ENCODE measurements around the gene PRKAG3.

PRKAG3 gene

DNA sequence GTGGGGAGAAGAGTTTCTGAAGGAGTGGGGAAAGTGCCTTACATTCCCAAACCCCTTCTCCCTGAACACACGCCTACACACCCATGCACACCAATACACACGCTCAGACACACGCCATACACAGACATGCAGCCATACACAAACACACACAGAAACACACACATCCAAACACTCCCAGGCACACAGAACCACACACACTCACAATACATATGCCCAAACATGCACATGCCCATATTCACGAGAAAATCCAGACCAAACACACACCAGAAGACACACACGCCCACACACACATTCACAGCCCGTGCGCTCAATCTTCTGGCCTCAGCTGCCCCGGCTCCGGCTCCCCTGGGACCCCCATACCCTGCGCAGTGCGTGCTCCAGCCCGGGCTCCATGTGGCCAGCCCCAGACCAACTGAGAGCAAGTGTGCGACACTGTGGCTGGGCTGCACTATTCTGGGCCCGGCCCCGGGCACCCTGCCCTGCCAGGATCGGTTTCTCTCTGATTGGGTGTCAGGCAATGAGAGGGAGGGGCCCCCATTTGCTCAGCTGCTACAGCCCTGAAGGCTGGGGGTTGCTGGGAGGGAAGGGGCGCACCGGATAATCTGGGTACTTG is at the start of gene PRKAG3:
PRKAG3 (minus strand) TSS at position 426 of the 613 bp plus-strand sequence.
- DNase-seq, result no peak

DNA sequence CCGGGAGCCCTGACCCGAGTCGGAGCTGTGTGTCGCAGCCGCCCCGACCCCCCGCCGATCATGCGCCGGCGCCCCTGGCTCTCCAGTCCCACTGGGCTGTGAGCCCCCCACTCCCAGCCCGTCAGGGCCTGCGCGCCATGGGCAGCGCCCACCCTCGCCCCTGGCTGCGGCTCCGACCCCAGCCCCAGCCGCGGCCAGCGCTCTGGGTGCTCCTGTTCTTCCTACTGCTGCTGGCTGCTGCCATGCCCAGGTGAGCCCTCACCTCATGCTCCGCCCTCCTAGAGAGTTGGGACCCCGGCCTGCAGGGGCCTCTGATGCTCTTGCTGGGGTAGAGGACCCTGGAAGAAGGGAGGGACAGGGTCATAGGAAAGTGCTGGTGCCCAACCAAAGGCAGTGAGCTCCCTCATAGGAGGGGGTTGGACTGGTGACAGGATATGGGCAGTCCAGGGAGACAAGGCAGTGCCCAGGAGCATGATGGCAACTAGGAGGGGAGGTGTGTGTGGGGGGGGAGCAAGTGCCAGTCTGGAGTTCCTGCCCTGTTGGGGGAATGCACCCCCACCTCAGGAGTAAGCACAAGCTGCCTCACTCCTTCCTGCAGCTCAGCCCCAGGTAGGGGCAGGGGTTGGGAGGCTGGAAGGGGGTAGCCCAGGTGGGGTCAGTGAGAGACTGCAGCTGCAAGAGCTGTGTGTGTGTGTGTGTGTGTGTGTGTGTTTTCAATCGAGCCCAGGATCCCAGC is 49.4 kb upstream of the PRKAG3 start:
- peak; percentile 20 for DNase-seq

DNA sequence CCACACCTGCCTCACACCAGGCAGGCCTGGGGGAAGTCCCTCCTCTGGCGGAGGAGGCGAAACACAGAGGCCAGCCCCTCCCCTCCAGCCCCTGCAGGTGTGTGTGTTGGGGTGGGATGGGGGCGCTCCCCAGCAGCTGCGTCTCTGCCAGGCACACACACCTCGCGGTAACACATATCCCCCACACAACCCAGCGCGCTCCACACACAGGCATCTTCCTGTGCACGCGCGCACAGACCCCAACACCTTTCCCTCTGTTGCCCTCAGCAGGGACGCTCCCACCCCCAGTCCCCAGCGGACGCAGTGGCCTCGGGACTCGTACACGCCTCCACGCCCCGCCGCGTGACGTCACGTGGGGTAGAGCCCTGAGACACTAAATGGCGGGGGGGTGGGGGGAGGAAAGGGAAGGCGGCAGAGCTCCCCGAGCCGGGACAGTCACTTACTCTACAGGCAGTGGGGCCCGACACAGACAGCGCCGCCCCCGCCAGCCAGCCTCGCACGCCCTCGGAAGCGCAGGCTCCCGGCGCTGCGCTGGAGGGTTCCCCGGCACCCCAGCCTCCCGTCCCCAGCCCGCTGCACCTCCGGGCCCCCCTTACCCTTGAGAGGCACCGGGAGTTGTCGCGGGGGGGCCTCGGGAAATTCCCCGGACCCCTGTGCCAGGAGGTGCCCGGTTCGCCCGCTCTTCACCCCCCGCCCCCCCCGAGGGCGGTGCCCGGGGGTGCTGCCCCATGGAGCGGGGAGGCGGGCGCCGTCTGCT is 48.7 kb upstream of the PRKAG3 start, which contains the start of gene WNT10A:
WNT10A (plus strand) TSS at position 751 of the 757 bp plus-strand sequence. CDS start 144 bp downstream, outside the sequence.
- peak; percentile 65 for DNase-seq

DNA sequence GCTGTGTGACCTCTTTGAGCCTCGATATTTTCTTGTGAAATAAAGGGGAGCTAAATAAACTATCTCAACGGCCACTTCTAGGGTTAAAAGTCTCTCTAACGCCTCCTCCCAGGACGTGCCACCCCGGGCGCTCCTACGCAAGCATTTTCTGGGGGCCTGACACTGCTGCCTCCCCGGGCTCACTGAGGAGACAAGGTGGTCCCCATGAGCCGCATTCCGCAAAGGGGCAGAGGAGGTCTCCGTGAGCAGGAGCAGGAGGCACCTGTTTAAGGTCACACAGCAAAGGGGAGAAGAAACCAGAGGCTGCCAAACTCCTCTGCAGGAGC is 48.1 kb upstream of the PRKAG3 start:
- DNase-seq, result no peak

DNA sequence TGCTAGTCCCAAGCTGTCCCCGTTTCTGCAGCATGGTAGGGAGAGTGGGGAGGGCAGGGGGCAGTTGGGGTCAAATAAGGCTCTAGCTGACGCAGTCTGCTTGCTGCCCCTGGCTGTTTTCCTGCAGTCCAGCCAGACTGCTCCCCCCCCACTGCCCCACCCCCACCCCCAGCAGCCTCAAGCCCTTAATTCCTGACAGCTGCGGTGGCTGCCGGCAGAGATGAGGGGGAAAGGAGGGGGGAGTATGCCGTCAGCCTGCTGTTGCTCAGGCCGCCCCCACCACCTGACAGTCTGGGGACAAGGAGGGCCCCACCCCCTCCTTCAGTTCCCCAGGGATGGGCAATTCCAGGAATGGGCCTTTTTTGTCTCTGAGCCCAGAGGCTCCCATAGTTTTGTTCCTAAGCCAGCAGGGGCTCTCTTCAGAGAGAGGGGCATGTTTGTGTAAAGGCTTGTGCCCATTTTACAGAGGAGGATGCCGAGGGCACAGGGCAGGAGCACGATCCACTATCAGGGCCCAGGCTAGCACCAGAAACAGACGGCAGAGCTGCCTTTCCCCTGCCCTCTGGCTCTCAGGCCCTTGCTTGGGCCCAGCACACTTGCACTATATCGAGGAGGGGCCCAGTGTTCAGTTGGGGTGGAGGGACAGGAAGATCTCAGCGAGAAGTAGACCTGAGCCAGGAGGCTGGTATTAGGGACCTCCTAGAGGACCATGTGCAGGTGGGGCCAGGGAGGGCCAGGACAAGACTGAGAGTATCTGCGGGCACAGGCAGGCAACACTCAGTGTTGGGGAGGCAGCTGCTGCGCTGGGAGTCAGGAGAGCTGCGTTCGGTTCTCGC is 47.5 kb upstream of the PRKAG3 start:
- no peak for DNase-seq

DNA sequence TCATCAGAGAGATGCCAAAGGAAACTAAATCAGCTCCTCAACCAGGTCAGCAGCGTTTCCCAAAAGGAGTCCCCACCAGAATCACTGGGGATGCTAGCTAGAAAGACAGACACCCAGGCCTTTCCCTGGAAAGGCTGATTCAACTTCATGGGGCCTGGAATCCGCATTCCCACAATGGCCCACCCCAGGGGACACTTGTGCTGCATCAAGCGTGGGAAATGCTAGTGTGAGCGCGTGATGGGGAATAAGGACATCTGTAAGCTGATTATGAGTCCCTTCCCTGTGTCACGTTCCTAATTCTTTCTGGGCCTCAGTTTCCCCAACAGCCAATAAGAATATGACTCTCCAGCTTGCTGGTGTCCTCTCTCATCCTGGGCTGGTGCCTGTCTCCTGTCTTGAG is 46.9 kb upstream of the PRKAG3 start:
- DNase-seq, result no peak

DNA sequence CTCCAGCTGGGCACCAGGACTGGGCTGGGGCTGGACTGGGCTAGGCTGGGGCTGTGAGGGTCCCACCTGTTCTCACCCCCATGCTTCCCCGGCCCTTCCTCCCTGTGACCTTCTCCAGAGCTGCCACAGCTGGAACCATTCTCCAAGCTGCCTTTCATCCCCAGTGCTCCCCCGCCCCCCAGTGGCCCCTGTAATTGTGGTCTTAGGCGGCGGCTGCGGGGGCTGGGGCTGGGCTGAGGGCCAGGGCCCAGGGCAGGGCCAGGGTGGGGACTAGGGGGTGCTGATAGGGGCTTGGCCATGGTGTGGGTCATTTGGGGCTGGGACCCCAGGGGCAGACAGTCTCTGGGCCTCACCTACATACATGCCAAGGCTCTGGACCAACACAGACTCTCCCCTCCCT is 46.3 kb upstream of the PRKAG3 start:
- DNase-seq, result no peak

DNA sequence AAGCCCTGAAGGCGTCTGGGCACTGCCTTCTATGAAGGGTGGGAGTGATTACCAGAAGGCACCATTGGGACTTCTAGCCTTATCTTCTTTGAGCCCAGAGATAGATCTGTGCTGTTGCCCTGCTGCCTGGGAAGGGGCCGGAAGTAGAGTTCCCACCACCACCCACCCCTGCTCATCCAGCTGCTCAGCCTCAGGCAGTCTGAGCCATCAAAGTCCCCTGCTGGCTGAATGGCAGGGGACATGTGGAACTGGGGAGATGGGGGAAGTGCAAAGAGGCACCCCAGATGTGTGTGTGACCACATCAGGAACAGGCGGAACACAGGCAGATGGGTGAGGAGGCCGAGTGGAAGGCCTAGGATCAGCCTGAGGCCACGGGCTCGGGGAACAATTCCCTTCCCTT is 45.7 kb upstream of the PRKAG3 start:
- no peak for DNase-seq

DNA sequence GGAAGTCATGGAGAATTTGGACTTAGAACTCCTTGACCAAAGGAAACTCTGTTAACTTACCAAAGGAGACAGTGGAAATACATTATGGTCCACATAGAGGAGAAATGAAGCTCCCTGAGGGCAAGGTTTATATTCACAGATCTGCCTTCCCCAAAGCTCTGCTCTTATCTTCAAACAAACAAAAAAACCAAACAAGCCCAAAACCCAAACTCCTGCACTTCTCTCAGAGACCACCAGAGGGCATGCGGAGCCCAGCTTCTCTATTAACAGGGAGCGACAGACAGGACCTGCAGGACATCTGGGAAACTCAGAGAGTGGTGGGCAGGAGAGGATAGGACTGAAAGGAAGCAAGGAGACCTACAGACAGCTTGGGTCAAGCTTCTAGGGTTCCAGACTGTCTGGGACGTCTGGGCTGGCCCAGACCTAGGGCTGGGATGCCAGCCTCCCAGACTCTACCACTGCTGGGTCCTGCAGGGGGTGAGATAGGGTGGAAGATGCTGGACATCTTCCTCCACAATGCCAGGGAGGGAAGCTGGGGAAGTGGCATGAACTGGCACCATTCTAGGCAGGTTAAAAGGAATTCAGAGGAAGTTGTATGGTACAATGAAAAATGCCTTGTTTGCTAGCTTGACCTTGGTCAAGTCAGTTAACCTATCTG is 45.1 kb upstream of the PRKAG3 start:
- DNase-seq, result peak; percentile 81

DNA sequence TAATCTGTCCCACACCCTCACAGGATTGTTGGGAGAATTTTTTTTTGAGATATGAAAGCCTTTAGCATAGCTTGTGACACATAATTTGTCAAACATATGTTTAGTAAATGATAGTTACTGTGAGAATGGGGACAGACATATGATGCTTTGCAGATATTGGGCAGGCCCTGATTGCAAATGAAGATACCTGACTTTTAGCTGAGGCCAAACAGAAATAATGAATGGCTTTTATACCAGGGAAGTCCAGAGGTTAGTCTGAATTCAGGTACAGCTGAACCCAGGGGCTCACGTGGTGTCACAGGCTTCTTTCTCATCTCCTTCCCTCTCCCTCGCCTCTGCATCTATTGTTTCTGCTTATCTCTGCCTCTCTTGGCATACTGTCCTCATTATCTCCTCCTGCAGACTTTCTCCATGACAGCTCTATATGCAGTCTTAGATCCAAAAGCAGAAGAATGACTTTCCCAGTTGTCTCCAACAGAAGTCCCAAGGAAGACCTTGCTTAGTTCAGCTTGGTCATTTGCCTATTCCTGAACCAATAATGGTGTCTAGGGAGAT is 44.2 kb upstream of the PRKAG3 start:
- DNase-seq, result no peak

DNA sequence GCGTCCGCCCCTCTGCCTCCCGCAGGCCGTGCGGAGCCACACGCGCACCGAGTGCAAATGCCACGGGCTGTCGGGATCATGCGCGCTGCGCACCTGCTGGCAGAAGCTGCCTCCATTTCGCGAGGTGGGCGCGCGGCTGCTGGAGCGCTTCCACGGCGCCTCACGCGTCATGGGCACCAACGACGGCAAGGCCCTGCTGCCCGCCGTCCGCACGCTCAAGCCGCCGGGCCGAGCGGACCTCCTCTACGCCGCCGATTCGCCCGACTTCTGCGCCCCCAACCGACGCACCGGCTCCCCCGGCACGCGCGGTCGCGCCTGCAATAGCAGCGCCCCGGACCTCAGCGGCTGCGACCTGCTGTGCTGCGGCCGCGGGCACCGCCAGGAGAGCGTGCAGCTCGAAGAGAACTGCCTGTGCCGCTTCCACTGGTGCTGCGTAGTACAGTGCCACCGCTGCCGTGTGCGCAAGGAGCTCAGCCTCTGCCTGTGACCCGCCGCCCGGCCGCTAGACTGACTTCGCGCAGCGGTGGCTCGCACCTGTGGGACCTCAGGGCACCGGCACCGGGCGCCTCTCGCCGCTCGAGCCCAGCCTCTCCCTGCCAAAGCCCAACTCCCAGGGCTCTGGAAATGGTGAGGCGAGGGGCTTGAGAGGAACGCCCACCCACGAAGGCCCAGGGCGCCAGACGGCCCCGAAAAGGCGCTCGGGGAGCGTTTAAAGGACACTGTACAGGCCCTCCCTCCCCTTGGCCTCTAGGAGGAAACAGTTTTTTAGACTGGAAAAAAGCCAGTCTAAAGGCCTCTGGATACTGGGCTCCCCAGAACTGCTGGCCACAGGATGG is 42.0 kb upstream of the PRKAG3 start:
- peak; percentile 65 for DNase-seq

DNA sequence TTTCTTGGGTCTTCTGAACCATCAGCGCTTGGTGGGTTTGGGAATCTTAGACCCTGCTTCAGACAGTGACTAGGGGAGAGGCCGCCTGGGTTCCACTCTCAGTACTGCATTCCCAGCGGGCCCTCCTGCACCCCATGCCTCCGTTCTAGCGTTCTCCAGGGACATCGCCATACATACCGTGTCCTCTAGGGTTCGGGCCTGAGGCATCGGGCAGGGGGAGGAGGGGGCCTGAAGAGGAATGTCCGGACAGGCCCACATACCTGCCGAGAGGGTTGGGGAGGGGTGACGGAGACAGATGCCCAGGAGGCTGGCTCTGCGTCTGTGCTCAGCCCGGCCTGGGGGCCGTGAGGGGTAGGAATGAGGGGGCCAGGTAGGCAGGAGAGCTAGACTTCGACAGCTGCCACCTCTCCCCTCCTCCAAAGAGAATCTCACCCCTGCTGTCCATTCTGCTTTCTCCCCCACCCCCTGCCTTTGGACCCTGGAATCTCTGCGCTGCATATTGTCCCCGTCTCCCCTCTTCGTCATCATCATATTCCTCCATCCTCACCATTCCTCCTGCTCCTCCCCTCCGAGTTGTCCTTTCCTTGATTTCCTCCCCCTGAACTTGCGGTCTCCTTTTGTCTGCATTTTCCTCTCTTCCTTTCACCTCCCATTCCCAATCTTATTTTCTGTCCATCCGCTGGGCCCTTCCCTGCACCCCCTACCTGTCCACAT is 41.2 kb upstream of the PRKAG3 start:
- no peak for DNase-seq

DNA sequence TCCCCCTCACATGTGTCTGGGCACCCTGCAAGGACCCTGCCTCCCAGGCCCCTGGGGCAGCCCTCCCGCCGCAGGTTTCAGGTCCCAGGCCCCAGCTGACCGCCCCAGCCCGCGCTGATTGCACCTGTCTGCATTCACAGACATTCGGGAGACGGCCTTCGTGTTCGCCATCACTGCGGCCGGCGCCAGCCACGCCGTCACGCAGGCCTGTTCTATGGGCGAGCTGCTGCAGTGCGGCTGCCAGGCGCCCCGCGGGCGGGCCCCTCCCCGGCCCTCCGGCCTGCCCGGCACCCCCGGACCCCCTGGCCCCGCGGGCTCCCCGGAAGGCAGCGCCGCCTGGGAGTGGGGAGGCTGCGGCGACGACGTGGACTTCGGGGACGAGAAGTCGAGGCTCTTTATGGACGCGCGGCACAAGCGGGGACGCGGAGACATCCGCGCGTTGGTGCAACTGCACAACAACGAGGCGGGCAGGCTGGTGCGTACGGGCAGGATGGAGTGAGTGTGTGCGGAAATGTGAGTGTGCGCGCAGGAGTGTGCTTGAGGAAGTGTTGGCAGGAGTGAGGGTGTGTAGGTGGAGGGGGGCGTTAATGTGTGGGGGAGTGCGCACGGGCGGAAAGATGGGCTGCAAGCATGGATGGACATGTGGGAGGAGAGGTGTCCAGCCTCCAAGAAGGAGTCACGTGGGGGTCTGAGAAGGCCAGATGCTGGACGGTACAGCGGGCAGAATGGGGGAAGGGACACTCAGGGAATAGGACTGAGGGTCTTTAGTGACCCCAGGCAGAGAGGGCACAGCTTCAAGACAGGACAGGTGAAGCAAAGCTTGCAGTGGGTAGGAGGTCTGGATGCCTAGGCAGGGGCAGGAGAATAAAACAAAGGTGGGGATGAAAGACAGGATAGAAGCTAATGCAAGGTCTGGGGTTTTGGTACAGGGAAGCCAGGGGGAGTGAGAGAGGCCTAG is 40.0 kb upstream of the PRKAG3 start:
- peak; percentile 20 for DNase-seq

DNA sequence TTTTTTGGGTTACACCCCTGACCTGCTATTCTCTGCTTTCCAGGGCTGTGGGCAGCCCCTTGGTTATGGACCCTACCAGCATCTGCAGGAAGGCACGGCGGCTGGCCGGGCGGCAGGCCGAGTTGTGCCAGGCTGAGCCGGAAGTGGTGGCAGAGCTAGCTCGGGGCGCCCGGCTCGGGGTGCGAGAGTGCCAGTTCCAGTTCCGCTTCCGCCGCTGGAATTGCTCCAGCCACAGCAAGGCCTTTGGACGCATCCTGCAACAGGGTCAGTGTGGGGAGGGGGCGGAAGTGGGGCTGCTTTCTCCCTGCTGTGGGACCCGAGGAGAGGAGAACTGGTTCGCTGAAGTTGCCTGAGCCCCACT is 39.4 kb upstream of the PRKAG3 start:
- DNase-seq, result no peak

DNA sequence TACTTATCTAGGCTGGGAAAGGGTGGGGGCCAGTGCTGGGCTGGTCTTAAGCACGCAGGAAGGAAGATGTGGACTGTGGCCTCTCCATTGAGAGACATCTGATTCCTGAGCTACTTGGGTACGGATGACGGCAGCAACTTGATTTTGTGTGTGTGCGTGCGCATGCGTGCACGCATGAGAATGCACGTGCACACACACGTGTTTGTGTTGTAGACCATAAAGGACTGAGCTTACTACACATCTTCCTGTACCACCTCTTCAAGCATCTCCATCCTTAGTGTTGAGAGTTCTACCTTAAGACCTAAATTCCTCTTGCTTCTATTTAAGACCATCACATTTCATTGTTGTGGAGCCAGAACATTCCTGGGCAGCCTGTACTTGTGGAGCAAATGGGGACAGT is 37.5 kb upstream of the PRKAG3 start:
- DNase-seq, result no peak

DNA sequence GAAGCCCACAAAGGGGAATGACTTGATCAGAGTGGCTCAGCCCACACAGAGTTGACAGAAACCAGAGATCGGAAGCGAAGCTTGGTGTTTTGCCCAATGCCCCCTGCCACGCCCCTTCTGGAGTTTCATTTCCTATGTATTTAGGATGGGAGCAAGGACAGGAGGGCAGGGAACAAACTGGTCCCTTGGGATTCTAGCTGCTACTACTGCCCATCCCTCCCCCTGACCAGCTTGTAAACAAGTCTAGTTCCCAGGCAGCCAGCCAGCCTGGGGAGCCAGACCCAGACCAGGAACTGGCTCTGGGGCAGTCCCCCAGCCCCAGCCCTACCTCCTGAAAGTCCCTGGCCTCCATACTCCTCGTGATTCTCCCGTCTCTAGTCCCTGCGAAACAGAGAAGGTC is 36.3 kb upstream of the PRKAG3 start:
- no peak for DNase-seq

DNA sequence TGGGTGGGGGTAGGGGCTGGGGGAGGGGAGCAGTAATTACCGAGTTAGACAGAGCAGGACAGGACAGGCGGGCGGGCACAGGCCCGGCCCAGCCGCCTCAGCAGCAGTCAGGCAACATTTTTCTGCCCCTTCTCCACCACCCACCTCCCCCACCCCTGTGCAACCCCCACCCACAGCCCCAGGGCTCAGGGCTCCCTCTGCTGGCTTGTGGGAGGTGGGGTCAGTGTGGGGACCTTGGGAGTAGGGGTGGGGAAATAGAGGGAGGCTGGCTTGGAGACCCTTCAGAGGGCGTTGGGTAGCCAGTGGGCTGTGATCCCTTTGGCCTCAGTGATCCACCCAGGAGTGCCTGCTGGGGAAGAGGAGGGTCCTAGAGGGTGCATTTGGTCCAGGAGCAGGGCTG is 34.4 kb upstream of the PRKAG3 start:
- DNase-seq, result no peak

DNA sequence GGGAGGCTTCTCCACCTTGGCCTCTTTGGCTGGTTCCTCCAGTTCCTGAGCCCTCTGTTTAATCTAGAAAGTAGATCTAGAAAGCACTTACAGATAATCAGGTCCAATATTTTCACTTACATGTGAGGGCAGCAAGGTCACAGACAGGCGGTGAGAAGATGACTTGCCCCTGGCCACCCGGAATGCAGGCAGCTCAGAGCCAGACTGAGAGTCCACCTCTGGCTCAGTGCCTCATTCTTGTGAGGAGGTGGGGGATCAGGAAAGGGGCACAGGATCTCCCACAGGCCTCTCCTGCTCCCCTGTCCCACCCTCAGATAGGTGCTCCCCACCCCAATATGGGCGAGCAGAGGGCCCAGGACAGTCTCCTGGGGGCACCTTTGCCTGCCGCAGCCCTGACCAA is 33.8 kb upstream of the PRKAG3 start:
- no peak for DNase-seq

DNA sequence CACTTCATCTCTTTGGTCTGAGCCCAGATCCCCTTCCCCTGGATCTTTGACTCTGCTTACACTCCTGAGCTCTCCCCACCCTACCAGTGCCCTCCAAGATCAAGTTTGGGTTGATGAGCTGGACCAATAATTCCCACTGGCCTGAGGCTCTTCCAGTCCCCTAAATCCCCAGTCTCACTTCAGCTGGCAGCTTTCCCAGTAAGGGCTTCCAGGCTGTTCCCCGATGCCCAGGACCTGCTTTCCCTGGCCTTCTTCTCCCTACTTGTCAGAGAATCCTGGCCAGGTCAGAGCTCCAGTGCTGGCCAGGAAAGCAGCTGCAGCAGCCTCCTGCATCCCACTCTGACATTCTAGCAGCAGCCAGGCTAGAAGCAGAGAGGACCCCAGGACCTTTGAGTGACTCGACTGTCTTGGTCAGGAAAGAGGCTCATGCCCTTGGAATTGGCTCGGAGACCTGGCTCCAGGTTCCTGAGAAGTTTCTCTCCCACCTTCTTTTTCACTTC is 31.5 kb upstream of the PRKAG3 start:
- DNase-seq, result no peak
